Loucy (cell line): ENCODE results near the gene ELMO1.

Experiments
- H2AFZ ChIP-seq: fragments of 200-600 bp; sonication (generic); 2 replicates; pipeline ENCODE4 v1.6.0; 2016; ENCODE audit warnings: antibody characterized with exemption, mild to moderate bottlenecking, low read length, moderate library complexity
- H3F3A ChIP-seq: fragments of 200-600 bp; 2 replicates; pipeline ENCODE4 v1.6.0; 2016; ENCODE audit warnings: antibody characterized with exemption, low read depth, mild to moderate bottlenecking
- H3K27me3 ChIP-seq: fragments of 200-600 bp; sonication (generic); 2 replicates; pipeline ENCODE4 v1.6.1; 2014; ENCODE audit warnings: low read length, mild to moderate bottlenecking; ENCODE audit not compliant: insufficient read depth, poor library complexity, severe bottlenecking
- H3K36me3 ChIP-seq: fragments of 200-600 bp; sonication (generic); 2 replicates; pipeline ENCODE4 v1.6.1; 2016; ENCODE audit warnings: low read length; ENCODE audit not compliant: insufficient read depth
- H3K4me1 ChIP-seq: fragments of 200-600 bp; sonication (generic); 2 replicates; pipeline ENCODE4 v1.5.1; 2014; ENCODE audit warnings: low read length, mild to moderate bottlenecking; ENCODE audit not compliant: insufficient read depth, poor library complexity, severe bottlenecking
- H3K4me2 ChIP-seq: fragments of 200-600 bp; sonication (generic); 2 replicates; pipeline ENCODE4 v1.6.0; 2014; ENCODE audit warnings: antibody characterized with exemption, low read length, low read depth, mild to moderate bottlenecking; ENCODE audit not compliant: poor library complexity, severe bottlenecking
- H3K4me3 ChIP-seq: fragments of 200-600 bp; sonication (generic); 2 replicates; pipeline ENCODE4 v1.5.1; 2014; ENCODE audit warnings: low read length, mild to moderate bottlenecking, mixed read lengths; ENCODE audit not compliant: poor library complexity, severe bottlenecking
- H3K79me2 ChIP-seq: fragments of 200-600 bp; sonication (generic); 2 replicates; pipeline ENCODE4 v1.6.1; 2014; ENCODE audit warnings: low read length; ENCODE audit not compliant: insufficient read depth
- H3K9ac ChIP-seq: fragments of 200-600 bp; sonication (generic); 2 replicates; pipeline ENCODE4 v1.6.0; 2014; ENCODE audit warnings: mild to moderate bottlenecking, low read depth, low read length, moderate library complexity; ENCODE audit not compliant: poor library complexity, severe bottlenecking
- H3K9me2 ChIP-seq: fragments of 200-600 bp; sonication (generic); replicated peaks from 2 replicates; pipeline ENCODE4 v1.6.1; 2016; ENCODE audit warnings: low read depth, low read length, mixed read lengths
- H3K9me3 ChIP-seq: fragments of 200-600 bp; sonication (generic); 2 replicates; pipeline ENCODE4 v1.6.1; 2014; ENCODE audit warnings: mild to moderate bottlenecking, antibody characterized with exemption, low read length, low read depth; ENCODE audit not compliant: insufficient read depth
- H4K20me1 ChIP-seq: fragments of 200-600 bp; sonication (generic); 2 replicates; pipeline ENCODE4 v1.6.0; 2014; ENCODE audit warnings: antibody characterized with exemption, low read length, mild to moderate bottlenecking; ENCODE audit not compliant: insufficient read depth, poor library complexity, severe bottlenecking
- CTCF ChIP-seq: fragments of 200-600 bp; sonication (generic); conservative IDR thresholded peaks from 2 replicates; pipeline ENCODE4 v1.5.1; 2014; ENCODE audit warnings: mild to moderate bottlenecking, antibody characterized with exemption, low read length
- EZH2phosphoT487 ChIP-seq: fragments of 200-600 bp; IDR thresholded peaks from 2 replicates; pipeline ENCODE4 v1.6.1; 2018; ENCODE audit warnings: antibody characterized with exemption, mild to moderate bottlenecking, moderate library complexity, borderline replicate concordance

The ELMO1 gene

DNA sequence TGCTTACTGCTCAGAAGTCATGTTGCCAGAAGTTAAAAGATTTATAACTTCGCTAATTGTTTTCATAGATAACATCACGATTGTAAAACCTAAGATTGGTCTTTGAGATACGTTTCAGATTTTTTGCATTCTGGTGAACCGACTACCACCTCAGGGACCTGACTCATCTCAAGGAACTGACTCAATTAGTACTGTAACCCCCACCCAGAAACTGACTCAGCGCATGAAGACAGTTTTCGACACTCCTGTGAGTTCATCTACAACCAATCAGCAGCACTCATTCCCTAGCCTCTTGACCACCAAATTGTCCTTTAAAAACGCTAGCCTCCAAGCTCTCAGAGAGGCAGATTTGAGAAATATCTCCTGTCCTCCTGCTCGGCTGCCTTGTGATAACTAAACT lies 72.3 kb downstream of the ELMO1 start:
- Histone ChIP-seq H2AFZ (no peak overlapping the region), H3K4me1 (no peaks in the 10 kb centered on the region), H3K36me3 (no peaks in the 10 kb centered on the region), H3K27me3 (no peaks in the 10 kb centered on the region), H3K9me3 (peaks cover 9% of the 10 kb centered on the region; the same call in 1 of the 2 replicates), H3K9ac (no peak overlapping the region), H4K20me1 (no peaks in the 10 kb centered on the region), H3K79me2 (no peaks in the 10 kb centered on the region), H3K9me2 (no peaks in the 10 kb centered on the region), H3F3A (no peaks in the 10 kb centered on the region), H3K4me3 (no peak overlapping the region), H3K4me2 (no peak overlapping the region)
- no peak for TF ChIP-seq CTCF
- TF ChIP-seq EZH2phosphoT487, result no peak

- Histone ChIP-seq H3K9me2 (no peaks in the 10 kb centered on the region), H3K27me3 (no peaks in the 10 kb centered on the region), H3K4me3 (no peak overlapping the region), H2AFZ (no peak overlapping the region), H3F3A (no peaks in the 10 kb centered on the region), H3K9ac (no peak overlapping the region), H3K4me2 (no peak overlapping the region), H3K36me3 (no peaks in the 10 kb centered on the region), H3K4me1 (no peaks in the 10 kb centered on the region), H4K20me1 (no peaks in the 10 kb centered on the region), H3K9me3 (peaks cover 9% of the 10 kb centered on the region; the same call in 1 of the 2 replicates), H3K79me2 (no peaks in the 10 kb centered on the region)
- TF ChIP-seq CTCF (no peak), EZH2phosphoT487 (no peak)
Measured at GRCh38 chr7:37372750-37373149, 75.9 kb downstream of the ELMO1 start.

GRCh38 chr7:37371755-37372154 lies 76.9 kb downstream of the ELMO1 start:
- Histone ChIP-seq H3K9me3 (peaks cover 3% of the 10 kb centered on the region; the same call in 1 of the 2 replicates), H3K79me2 (no peaks in the 10 kb centered on the region), H3F3A (no peaks in the 10 kb centered on the region), H3K4me2 (no peak overlapping the region), H3K4me1 (no peaks in the 10 kb centered on the region), H3K4me3 (no peak overlapping the region), H3K9me2 (no peaks in the 10 kb centered on the region), H3K36me3 (no peaks in the 10 kb centered on the region), H3K27me3 (no peaks in the 10 kb centered on the region), H3K9ac (no peak overlapping the region), H2AFZ (no peak overlapping the region), H4K20me1 (no peaks in the 10 kb centered on the region)
- TF ChIP-seq CTCF, result no peak
- no peak for TF ChIP-seq EZH2phosphoT487
